T-helper 2 cell treated with Interferon-gamma antibody and Interleukin-4, amounts not matched to agents 100 ng/mL and 5 ng/mL, for 36 hours (primary cell): ENCODE results near the gene FMNL3. TPM values are rescaled to one million over a fixed set of nuclear protein-coding genes. Genes with fewer than 3 reads are reported as not detected.

Source experiments
- intact Hi-C: fragments of 100-400 bp; cut with micrococcal nuclease; formaldehyde crosslinking; loops from one replicate; pipeline ENCODE4 v1.15.1; 2023
- total RNA-seq: library from RNA; stranded (reverse); gene quantifications from 2 replicates; pipeline ENCODE4 v1.2.3, GENCODE V29; 2022

Gene FMNL3
- total RNA-seq, 1 donor from 2014 or later, result 25.2 TPM

GRCh38 chr12:49635656-49636055 lies 71.5 kb downstream of the FMNL3 start:
- intact Hi-C loops, result loop anchor here (2.0 kb wide), 2 partner anchors 71 to 143 kb away; partner anchors contain the start of gene FMNL3

GRCh38 chr12:49635036-49635435 lies 72.2 kb downstream of the FMNL3 start:
- intact Hi-C loops, result no loop called here

- intact Hi-C loops, result no loop called here
Observed at GRCh38 chr12:49633703-49634345, 73.4 kb downstream of the FMNL3 start.

GRCh38 chr12:49632986-49633702 lies 74.1 kb downstream of the FMNL3 start:
- intact Hi-C loops, result no loop called here

GRCh38 chr12:49632401-49632800 lies 74.8 kb downstream of the FMNL3 start:
- intact Hi-C loops, result no loop called here

- intact Hi-C loops, result no loop called here
Observed at GRCh38 chr12:49631336-49631907, 75.8 kb downstream of the FMNL3 start.

- intact Hi-C loops, result loop anchor here (10.0 kb wide), 1 partner anchor 197 kb away; the partner anchor contains the start of gene NCKAP5L
Observed at GRCh38 chr12:49627752-49628360, 79.3 kb downstream of the FMNL3 start.

- intact Hi-C loops, result loop anchor here (10.0 kb wide), 1 partner anchor 198 kb away; the partner anchor contains the start of gene NCKAP5L
Observed at GRCh38 chr12:49626836-49627235, 80.4 kb downstream of the FMNL3 start.

- intact Hi-C loops, result loop anchor here (10.0 kb wide), 1 partner anchor 198 kb away; the partner anchor contains the start of gene NCKAP5L
Observed at GRCh38 chr12:49626169-49626835, 80.9 kb downstream of the FMNL3 start.

GRCh38 chr12:49624921-49625577 lies 82.2 kb downstream of the FMNL3 start:
- intact Hi-C loops, result loop anchor here (5.0 to 10.0 kb wide), 3 partner anchors 88 to 258 kb away; partner anchors contain the start of genes KCNH3, NCKAP5L and SPATS2

- intact Hi-C loops, result loop anchor here (1.0 to 10.0 kb wide), 7 partner anchors 43 to 358 kb away; partner anchors contain the start of genes FMNL3, KCNH3, MCRS1 and NCKAP5L
Observed at GRCh38 chr12:49623142-49623904, 83.9 kb downstream of the FMNL3 start, which contains the start of gene PRPF40B. PRPF40B (plus strand) TSS chr12:49623561; CDS start chr12:49623591, 30 bp downstream.

- intact Hi-C loops, result loop anchor here (1.0 to 10.0 kb wide), 7 partner anchors 42 to 357 kb away; partner anchors contain the start of genes FMNL3, KCNH3, MCRS1 and NCKAP5L
Observed at GRCh38 chr12:49622501-49623141, 84.6 kb downstream of the FMNL3 start.

- intact Hi-C loops, result loop anchor here (2.0 to 10.0 kb wide), 5 partner anchors 41 to 255 kb away; partner anchors contain the start of genes KCNH3, MCRS1, NCKAP5L and SPATS2
Observed at GRCh38 chr12:49621651-49622500, 85.3 kb downstream of the FMNL3 start.

- intact Hi-C loops, result no loop called here
Observed at GRCh38 chr12:49619286-49619685, 87.9 kb downstream of the FMNL3 start.

GRCh38 chr12:49618576-49618975 lies 88.6 kb downstream of the FMNL3 start:
- intact Hi-C loops, result no loop called here

GRCh38 chr12:49616533-49617219 lies 90.5 kb downstream of the FMNL3 start:
- intact Hi-C loops, result no loop called here

- intact Hi-C loops, result no loop called here
Observed at GRCh38 chr12:49615725-49616124, 91.5 kb downstream of the FMNL3 start.
